COLO668 (cell line): Measurements from ENCODE around the gene PRRT1.
"Not testable (repeated sequence)": the region's sequence is repeated elsewhere in the genome, so short reads cannot be mapped to it uniquely, and the experiment has no call there.

Experiments
- DNase-seq: peaks from one replicate; lab custom pipeline; 2025; ENCODE audit not compliant: unreplicated experiment; lab: John Stamatoyannopoulos, UW

Gene PRRT1

GRCh38 chr6:32151863-32152768, at the start of gene PRRT1:
Gene PRRT1, minus strand, starts transcription at chr6:32151939. Its CDS starts 112 bp downstream, at chr6:32151827.
- no peak for DNase-seq

GRCh38 chr6:32200711-32201475, 49.2 kb upstream of the PRRT1 start:
- no peak for DNase-seq

GRCh38 chr6:32198866-32199265, 47.1 kb upstream of the PRRT1 start:
- DNase-seq = no peak

GRCh38 chr6:32198345-32198696, 46.6 kb upstream of the PRRT1 start:
- DNase-seq = no peak

GRCh38 chr6:32196682-32197616, 45.2 kb upstream of the PRRT1 start:
- no peak for DNase-seq

- DNase-seq = peak; percentile 85
These were observed 44.4 kb upstream of the PRRT1 start for GRCh38 chr6:32195902-32196681.

GRCh38 chr6:32195652-32195901, 43.8 kb upstream of the PRRT1 start:
- DNase-seq = peak; percentile 99

GRCh38 chr6:32194825-32195651, 43.3 kb upstream of the PRRT1 start:
- DNase-seq = no peak

GRCh38 chr6:32194388-32194787, 42.6 kb upstream of the PRRT1 start:
- DNase-seq = no peak

- not testable (repeated sequence) for DNase-seq
These were observed 41.4 kb upstream of the PRRT1 start for GRCh38 chr6:32193096-32193495.

GRCh38 chr6:32192608-32193039, 40.9 kb upstream of the PRRT1 start, which contains the start of gene GPSM3:
Gene GPSM3, minus strand, starts transcription at chr6:32192643. Its CDS starts 130 bp downstream, at chr6:32192513.
- DNase-seq = peak; percentile 19

GRCh38 chr6:32191696-32192607, 40.2 kb upstream of the PRRT1 start:
- DNase-seq = no peak

GRCh38 chr6:32190911-32191677, 39.4 kb upstream of the PRRT1 start:
- DNase-seq = no peak

GRCh38 chr6:32190054-32190851, 38.5 kb upstream of the PRRT1 start, which contains the start of gene PBX2:
Gene PBX2, minus strand, starts transcription at chr6:32190202. Its CDS starts 287 bp downstream, at chr6:32189915.
- DNase-seq = peak; percentile 64

- no peak for DNase-seq
These were observed 38.0 kb upstream of the PRRT1 start for GRCh38 chr6:32189742-32190053.

- DNase-seq = no peak
These were observed 37.5 kb upstream of the PRRT1 start for GRCh38 chr6:32189069-32189741.
